HG02870 (cell line): Measurements from ENCODE around the gene TMED4.
"Not testable (repeated sequence)": the region's sequence is repeated elsewhere in the genome, so short reads cannot be mapped to it uniquely, and the experiment has no call there.

Experiments
- ATAC-seq: cut with Tn5 transposase; IDR thresholded peaks from one replicate; pipeline ENCODE4 v1.9.1; 2021; ENCODE audit warnings: mild to moderate bottlenecking, moderate library complexity; ENCODE audit not compliant: unreplicated experiment

TMED4 gene

DNA sequence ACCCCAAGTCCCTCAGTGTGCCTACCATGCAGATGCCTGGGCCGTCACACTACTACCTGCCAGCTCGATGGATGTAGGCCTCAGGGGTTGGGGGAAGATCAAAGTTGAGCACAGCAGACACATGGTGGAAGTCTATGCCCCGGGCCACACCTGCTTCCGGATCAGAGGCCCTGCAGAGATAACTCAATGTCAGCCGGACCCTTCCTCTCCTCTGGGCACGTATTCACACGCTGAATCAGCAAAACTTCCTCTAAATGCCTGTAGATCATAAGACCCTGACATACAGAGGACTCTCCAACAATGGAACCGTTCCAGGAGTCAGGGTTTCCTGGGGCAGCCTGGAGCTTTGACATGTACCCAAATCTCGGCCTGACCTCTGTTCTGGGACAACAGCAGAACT is 12.1 kb downstream of the TMED4 start:
- no peak for ATAC-seq

DNA sequence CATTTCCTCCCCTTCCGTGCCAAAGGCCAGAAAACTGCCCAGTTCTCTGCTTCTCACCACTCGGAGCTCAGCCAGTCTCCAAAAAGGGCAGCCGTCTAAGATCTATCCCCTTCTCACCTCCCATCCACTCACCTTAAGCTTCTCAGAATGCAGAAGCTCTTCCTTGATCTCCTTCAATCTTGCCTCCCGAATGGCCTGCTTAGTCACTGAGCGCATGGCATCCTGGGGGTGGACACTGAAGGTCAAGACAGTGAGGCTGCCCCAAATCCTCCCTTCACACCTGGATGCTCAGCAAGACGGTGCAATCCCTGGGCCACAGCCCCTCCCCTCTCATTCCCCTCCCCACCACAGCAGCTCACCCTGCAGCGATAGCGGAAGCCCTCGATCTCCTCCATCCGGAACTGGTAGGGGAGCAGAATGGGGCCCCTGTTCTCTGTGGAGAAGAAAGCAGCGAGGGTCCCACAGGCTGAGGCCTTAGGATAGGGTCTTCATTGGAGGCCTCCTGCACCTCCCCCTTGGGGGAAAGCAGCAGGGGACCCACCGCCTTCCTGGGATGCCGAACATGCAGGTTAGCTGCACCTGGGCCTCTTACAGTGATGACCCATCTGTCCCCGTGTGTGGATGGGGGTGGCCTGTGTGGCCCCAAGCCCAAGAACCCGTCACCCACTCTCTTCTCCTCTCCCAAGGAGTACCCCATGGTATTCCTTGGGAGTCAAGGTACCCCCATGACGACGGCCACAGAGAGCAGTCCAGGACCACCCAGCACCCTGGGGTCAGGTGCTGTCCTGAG is 13.1 kb downstream of the TMED4 start:
- ATAC-seq: no peak

- no peak for ATAC-seq
Measured at GRCh38 chr7:44567884-44568283, 14.1 kb downstream of the TMED4 start.

DNA sequence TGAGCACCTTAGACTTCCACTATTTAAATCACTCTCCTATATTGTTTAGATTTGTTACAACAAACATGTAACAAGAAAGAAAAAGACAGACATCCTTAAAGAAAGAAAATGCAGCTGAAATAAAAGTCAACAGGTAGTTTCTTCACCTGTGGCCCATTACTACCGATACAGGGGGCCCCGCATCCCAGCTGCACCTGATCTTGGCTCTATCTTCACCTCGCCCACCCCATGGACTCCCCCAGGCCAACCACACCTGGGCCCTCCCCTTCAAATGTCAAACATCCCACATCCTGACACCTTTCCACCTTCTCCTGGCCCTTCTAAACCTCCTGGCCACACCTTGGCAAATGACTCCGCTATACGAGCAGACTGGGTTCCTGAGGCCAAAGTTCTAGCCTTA is 15.4 kb downstream of the TMED4 start:
- ATAC-seq: no peak

GRCh38 chr7:44565795-44566559 is 16.1 kb downstream of the TMED4 start:
- ATAC-seq: peak; percentile 15

GRCh38 chr7:44565097-44565794 is 16.8 kb downstream of the TMED4 start:
- peak; percentile 64 for ATAC-seq

GRCh38 chr7:44564606-44565005 is 17.4 kb downstream of the TMED4 start:
- ATAC-seq: no peak

- ATAC-seq: no peak
Measured at GRCh38 chr7:44563171-44563679, 18.8 kb downstream of the TMED4 start.

- not testable (repeated sequence) for ATAC-seq
Measured at GRCh38 chr7:44562622-44562962, 19.4 kb downstream of the TMED4 start.

DNA sequence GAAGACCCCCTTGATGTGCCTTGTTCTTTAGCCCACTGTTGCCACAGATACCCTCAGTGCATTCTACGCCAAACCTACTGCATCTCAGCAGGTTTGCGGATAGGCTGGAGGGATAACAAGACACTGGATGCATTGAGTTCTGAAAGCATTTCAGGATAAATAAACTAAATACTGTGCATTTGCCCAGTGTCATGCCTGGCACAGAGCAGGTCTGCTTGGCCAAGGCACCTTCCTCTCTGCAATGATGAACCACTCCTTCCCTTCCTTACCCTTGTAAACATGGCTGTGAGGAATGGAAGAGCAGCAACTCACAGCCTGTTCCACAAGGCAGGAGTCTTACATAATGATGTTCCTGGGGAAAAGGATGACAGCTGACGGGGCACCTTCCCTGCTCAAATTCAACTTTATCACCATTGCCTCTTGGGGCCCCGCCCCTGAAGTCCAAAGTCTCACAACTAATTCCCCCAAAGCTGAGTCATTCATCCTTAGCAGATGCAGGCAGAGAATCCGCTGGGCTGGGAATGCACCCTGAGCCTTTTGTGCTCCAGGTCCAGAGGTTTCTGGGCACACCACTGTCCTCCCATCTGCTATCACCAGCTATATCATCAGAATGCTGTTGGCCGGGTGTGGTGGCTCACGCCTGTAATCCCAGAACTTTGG is 19.9 kb downstream of the TMED4 start:
- no peak for ATAC-seq

- no peak for ATAC-seq
Measured at GRCh38 chr7:44561481-44561880, 20.6 kb downstream of the TMED4 start.

DNA sequence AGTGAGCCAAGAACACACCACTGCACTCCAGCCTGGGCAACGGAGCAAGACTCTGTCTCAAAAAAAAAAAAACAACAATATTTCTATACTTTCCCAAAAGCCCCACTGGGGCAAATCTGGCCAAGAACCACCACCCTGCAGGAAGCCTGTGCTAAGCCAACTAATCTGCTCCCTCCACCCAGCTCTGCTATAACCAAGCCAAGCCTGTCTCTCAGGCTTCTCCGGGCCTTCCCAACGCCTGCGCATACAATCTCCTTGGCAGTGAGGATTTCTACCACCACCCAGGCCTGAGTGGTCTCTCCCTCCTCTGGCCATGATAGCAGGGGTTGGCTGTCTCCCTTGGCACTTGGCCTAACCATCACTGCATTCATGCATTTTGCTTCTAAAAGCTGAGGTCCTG is 22.5 kb downstream of the TMED4 start:
- no peak for ATAC-seq

DNA sequence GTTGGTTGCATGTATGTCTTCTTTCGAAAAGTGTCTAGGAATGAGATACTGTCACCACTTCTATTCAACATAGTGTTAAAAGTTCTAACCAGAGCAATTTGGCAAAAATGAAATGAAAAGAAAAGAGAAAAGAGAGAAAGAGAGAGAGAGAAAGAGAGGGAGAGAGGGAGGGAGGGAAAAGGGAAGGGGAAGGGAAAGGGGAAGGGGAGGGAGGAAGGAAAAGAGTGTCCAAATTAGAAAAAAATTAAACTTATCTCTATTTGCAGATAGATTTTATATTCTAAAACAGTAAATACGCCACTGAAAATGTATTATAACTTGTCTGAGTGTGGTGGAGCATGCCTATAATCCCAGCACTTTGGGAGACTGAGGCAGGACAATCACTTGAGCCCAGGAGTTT is 24.5 kb downstream of the TMED4 start:
- no peak for ATAC-seq

GRCh38 chr7:44555350-44555749 is 26.7 kb downstream of the TMED4 start:
- no peak for ATAC-seq

DNA sequence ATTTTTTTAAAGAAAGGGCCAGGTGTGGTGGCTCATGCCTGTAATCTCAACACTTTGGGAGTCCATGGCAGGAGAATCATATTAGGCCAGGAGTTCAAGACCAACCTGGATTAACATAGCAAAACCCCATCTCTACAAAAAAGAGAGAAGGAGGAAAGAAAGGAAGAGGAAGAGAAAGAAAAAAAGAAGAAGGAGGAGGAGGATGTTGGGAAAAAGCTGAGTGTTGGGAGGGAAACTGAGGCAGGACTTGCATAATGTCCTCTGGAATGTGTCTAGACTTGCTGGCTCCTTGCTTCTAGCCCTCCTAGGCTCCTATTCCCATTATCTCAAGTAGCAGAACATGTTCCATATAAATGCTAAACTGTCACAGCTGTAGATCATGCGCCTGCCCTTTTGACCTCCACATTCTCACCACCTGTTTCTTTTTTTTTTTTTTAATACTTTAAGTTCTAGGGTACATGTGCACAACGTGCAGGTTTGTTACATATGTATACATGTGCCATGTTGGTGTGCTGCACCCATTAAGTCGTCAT is 29.5 kb downstream of the TMED4 start:
- ATAC-seq: not testable (repeated sequence)

- no peak for ATAC-seq
Measured at GRCh38 chr7:44549457-44549856, 32.6 kb downstream of the TMED4 start.

GRCh38 chr7:44548893-44549292 is 33.1 kb downstream of the TMED4 start:
- ATAC-seq: no peak

DNA sequence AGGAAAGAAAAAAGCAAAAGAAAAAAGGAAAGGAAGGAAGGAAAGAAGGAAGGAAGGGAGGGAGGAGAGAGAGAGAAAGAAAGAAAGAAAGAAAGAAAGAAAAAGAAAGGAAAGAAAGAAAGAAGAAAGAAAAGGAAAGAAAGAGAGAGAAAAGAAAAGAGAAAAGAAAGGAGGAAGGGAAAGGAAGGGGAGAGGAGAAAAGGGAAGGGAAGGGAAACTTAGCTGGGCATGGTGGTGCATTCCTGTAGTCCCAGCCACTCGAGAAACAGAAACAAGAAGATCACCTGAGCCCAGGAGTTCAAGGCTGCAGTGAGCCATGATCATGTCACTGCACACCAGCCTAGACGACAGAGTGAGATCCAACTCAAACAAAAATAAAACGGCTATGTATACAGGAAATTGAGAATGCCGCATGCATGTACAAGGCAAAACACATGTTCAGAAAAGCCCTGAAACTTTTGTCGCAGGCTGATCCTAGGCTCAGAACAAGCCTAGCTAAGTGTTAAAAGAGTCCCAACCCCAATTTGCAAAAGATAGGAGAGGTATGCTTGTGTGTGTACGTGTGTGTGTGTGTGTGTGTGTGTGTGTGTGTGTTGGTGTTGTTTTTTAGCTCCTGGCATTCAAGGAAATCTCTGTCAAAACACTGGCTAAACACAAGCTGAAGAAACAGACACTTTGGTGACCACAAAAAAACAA is 34.3 kb downstream of the TMED4 start:
- ATAC-seq: no peak

DNA sequence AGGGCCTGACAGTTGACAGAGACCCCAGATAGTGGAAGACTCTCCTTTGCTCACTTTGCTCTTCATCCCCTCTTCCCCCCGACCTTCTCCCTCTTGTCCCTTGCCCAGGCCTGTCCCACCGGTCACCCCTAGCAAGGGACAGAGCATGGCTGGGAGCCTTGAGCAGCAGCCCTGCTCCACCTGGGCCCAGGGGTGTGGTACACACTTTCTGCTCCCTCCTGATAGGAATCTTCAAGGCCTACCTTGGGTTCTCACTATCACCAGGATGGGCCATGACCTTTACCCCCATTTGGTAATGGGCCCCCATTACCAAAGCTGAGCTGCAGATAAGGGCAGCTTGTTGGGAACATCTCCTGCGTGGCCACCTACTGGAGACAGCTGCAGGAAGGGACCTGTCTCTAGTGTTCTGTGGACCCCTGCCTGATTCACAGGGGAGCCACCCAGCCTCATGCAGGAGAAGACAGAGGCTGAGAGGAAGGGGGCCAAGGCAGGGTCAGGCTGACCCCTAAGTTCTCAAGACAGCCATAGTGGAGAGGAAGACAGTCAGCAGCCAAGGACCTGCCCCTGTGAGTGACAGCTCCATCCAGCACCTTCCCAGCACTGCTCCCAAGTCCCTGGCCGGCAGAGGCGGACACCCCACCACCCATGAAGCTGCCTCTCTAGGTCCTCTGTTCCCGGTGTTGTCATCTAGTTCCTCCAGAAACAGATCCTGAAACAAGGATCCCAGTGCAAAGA is 40.0 kb downstream of the TMED4 start:
- no peak for ATAC-seq
